Right lobe of liver (tissue), 6 donors: ENCODE measurements around the gene VDR. TPM values are rescaled to one million over a fixed set of nuclear protein-coding genes. Genes with fewer than 3 reads are reported as not detected.
A peak's percentile ranks its signal among the peaks of the same experiment; 100 is the strongest.

ENCODE experiments used
- ATAC-seq, 4 donors: fragments of 200-7000 bp; cut with Tn5 transposase; one replicate each; pipeline ENCODE4 v1.9.1; 2020; ENCODE audit warnings: mild to moderate bottlenecking in 4 of 4, moderate library complexity in 4 of 4
- DNase-seq, 3 donors: peaks; one replicate each; pipeline ENCODE4 v3.0.0-alpha.2; 2020
- H3K27ac ChIP-seq, 3 donors: fragments of 200-600 bp; one replicate each; pipeline ENCODE4 v1.8.0; 2022
- H3K27me3 ChIP-seq, 2 donors: fragments of 200-600 bp; one replicate each; pipeline ENCODE4 v1.8.0; 2022
- H3K36me3 ChIP-seq, 4 donors: fragments of 200-600 bp; sonication (generic) in 1 of 4; one replicate each; pipeline versions ENCODE4 v1.5.1 to v1.8.0; 2017 to 2022; ENCODE audit warnings: control low read depth in 1 of 4
- H3K4me1 ChIP-seq, 4 donors: fragments of 200-600 bp; sonication (generic) in 1 of 4; one replicate each; pipeline versions ENCODE4 v1.5.1 to v1.8.0; 2017 to 2022; ENCODE audit warnings: control low read depth in 1 of 4
- H3K4me3 ChIP-seq, 3 donors: fragments of 200-600 bp; one replicate each; pipeline ENCODE4 v1.8.0; 2022
- H3K9me3 ChIP-seq, 4 donors: fragments of 200-600 bp; sonication (generic) in 1 of 4; one replicate each; pipeline versions ENCODE4 v1.5.1 to v1.8.0; 2017 to 2022; ENCODE audit warnings: control low read depth in 1 of 4
- CTCF ChIP-seq, 4 donors: fragments of 200-600 bp in 3 of 4; fragments of 450-650 bp in 1 of 4; IDR thresholded peaks; one replicate each; pipeline versions ENCODE4 v1.5.1 to v1.8.0; 2016 to 2022; ENCODE audit warnings: antibody characterized with exemption in 4 of 4, mild to moderate bottlenecking in 2 of 4
- POLR2A ChIP-seq: fragments of 450-650 bp; IDR thresholded peaks from one replicate; pipeline ENCODE4 v1.6.1; 2017; ENCODE audit warnings: antibody characterized with exemption, mild to moderate bottlenecking
- WGBS: methylation state at CpG from one replicate; pipeline ENCODE4 v1.1.6; 2018; ENCODE audit warnings: low coverage, low lambda C conversion rate; ENCODE audit not compliant: insufficient coverage; ENCODE audit errors: missing lambda C conversion rate; 5-methylcytosine and 5-hydroxymethylcytosine counted together
- intact Hi-C, 2 donors: fragments of 100-400 bp; cut with DNase I; formaldehyde crosslinking; loops; one replicate each; pipeline versions ENCODE4 v1.11.2 to v1.14.1; 2022
- total RNA-seq, 6 experiments: library from RNA; depleted of rRNA in 2 of 6; stranded (reverse); fragments of >200 nt in 2 of 6; fragmentation: NEBNext Ultra II Directional in 3 of 6; extraction: Animal tissue kit (Norgen Biotek cat#: 25700) in 3 of 6; gene quantifications; one replicate each; pipeline versions ENCODE4 v1.1.0 to v1.2.4, GENCODE V29; 2016 to 2023
- donor health status: DM: no; HTN: yes; CAD: no.
- donor health status: DM: no; HTN: no; CAD: no.
- donor health status: DM: no; HTN: no; CAD: no.
- donor health status: DM: no; HTN: yes; CAD: no.
- donor health status: DM: no; HTN: yes; CAD: no.

VDR gene
- total RNA-seq, 6 experiments from 2014 or later: 0.18 to 1.2 (median 0.39) TPM

GRCh38 chr12:47943623-47944340, 39.0 kb upstream of the VDR start:
- WGBS: 62% methylated on average over 4 of the region's 12 CpGs
- intact Hi-C loops: no loop called here
- TF ChIP-seq POLR2A: no peak
- no peak for TF ChIP-seq CTCF (IDR thresholded peaks at IDR 0.05)
- no peak overlapping the region for H3K27ac ChIP-seq
- DNase-seq (no peak), ATAC-seq (no peak)
- H3K27me3 ChIP-seq: no peaks in the 10 kb centered on the region
- H3K36me3 ChIP-seq: no peaks in the 10 kb centered on the region
- peaks cover 0 to 2% (median under 1%) of the 10 kb centered on the region in 4 donors for H3K4me1 ChIP-seq
- H3K9me3 ChIP-seq: no peaks in the 10 kb centered on the region
- no peak overlapping the region for H3K4me3 ChIP-seq

GRCh38 chr12:47942614-47943225, 37.9 kb upstream of the VDR start:
- Histone ChIP-seq H3K4me1 (no peaks in the 10 kb centered on the region), H3K36me3 (no peaks in the 10 kb centered on the region), H3K9me3 (no peaks in the 10 kb centered on the region), H3K4me3 (no peak overlapping the region), H3K27me3 (no peaks in the 10 kb centered on the region), H3K27ac (no peak overlapping the region)
- intact Hi-C loops: no loop called here
- ATAC-seq: no peak
- DNase-seq: no peak
- WGBS: 53% methylated on average over 23 of the region's 31 CpGs
- TF ChIP-seq CTCF (IDR thresholded peaks at IDR 0.05) (no peak), POLR2A (no peak)

GRCh38 chr12:47941871-47942613, 37.2 kb upstream of the VDR start:
- intact Hi-C loops: no loop called here
- H3K4me3 ChIP-seq: no peak overlapping the region
- peak; percentile 30 to 65 (median 60) for ATAC-seq
- no peaks in the 10 kb centered on the region for H3K36me3 ChIP-seq
- TF ChIP-seq POLR2A: no peak
- TF ChIP-seq CTCF (IDR thresholded peaks at IDR 0.05): peak in 3 of 4 donors; percentile 20 to 37 (median 24)
- H3K27ac ChIP-seq: no peak overlapping the region
- H3K4me1 ChIP-seq: no peaks in the 10 kb centered on the region
- DNase-seq: peak in 1 of 3 donors; percentile 47
- WGBS: 22% methylated on average over 16 of the region's 40 CpGs
- H3K27me3 ChIP-seq: no peaks in the 10 kb centered on the region
- H3K9me3 ChIP-seq: no peaks in the 10 kb centered on the region

GRCh38 chr12:47941475-47941780, 36.6 kb upstream of the VDR start:
- Histone ChIP-seq H3K27ac (no peak overlapping the region), H3K4me3 (no peak overlapping the region)

More at GRCh38 chr12:47941475-47941780, 36.6 kb upstream of the VDR start:
- H3K9me3 ChIP-seq: no peaks in the 10 kb centered on the region
- WGBS: 83% methylated on average over 7 of the region's 9 CpGs
- TF ChIP-seq POLR2A (no peak), CTCF (IDR thresholded peaks at IDR 0.05) (no peak)
- H3K4me1 ChIP-seq: no peaks in the 10 kb centered on the region
- intact Hi-C loops: no loop called here
- no peaks in the 10 kb centered on the region for H3K27me3 ChIP-seq
- H3K36me3 ChIP-seq: no peaks in the 10 kb centered on the region
- no peak for DNase-seq
- ATAC-seq: no peak
